K562 (cell line): ENCODE measurements around the gene LAMA5. TPM values are rescaled to one million over a fixed set of nuclear protein-coding genes. Genes with fewer than 3 reads are reported as not detected.

ENCODE experiments used
- KAT8 ChIP-seq: fragments of 450-650 bp; IDR thresholded peaks from 2 replicates; pipeline ENCODE4 v1.6.1; 2016; ENCODE audit warnings: low read depth, mild to moderate bottlenecking
- polyA plus RNA-seq, 8 experiments: library from polyadenylated mRNA; depleted of rRNA in 4 of 8; stranded (reverse) in 5 of 8; unstranded in 3 of 8; fragments of >200 nt; fragmentation: Nextera tagmentation in 2 of 8; fragmentation: Illumina TruSeq in 1 of 8; extraction: Ambion mirVana in 2 of 8; extraction: Trizol in 1 of 8; gene quantifications; 2 replicates each; pipeline versions ENCODE4 v1.2.1 to v1.2.3, GENCODE V29; 2011 to 2014; ENCODE audit warnings: inconsistent platforms in 1 of 8, missing spikeins in 1 of 8
- total RNA-seq, 7 experiments: library from RNA; depleted of rRNA in 6 of 7; stranded (reverse); fragments of >200 nt in 6 of 7; fragmentation: Illumina TruSeq in 2 of 7; extraction: Trizol in 2 of 7; gene quantifications; 2 replicates each; pipeline versions ENCODE4 v1.2.1 to v1.2.3, GENCODE V29; 2011 to 2021; ENCODE audit warnings: low replicate concordance in 1 of 7
- TF ChIP-seq, protein P1 (sequence below): sonication (generic); formaldehyde crosslinking; IDR thresholded peaks from 2 replicates; pipeline ENCODE4 v1.8.1; 2023; ENCODE audit warnings: missing genetic modification reagents, mild to moderate bottlenecking, borderline replicate concordance
- TF ChIP-seq, protein P2 (sequence below): fragments of 250-450 bp; sonication (Bioruptor Pico); IDR thresholded peaks from 2 replicates; pipeline ENCODE4 v1.4.0; 2020

LAMA5 gene
- total and polyA plus RNA-seq, 9 of the 15 experiments (the other 6 are each of a cell fraction or from before 2014, with no cell fraction given): 0.31 to 101 (median 7.8) TPM

- TF ChIP-seq, protein P1, sequence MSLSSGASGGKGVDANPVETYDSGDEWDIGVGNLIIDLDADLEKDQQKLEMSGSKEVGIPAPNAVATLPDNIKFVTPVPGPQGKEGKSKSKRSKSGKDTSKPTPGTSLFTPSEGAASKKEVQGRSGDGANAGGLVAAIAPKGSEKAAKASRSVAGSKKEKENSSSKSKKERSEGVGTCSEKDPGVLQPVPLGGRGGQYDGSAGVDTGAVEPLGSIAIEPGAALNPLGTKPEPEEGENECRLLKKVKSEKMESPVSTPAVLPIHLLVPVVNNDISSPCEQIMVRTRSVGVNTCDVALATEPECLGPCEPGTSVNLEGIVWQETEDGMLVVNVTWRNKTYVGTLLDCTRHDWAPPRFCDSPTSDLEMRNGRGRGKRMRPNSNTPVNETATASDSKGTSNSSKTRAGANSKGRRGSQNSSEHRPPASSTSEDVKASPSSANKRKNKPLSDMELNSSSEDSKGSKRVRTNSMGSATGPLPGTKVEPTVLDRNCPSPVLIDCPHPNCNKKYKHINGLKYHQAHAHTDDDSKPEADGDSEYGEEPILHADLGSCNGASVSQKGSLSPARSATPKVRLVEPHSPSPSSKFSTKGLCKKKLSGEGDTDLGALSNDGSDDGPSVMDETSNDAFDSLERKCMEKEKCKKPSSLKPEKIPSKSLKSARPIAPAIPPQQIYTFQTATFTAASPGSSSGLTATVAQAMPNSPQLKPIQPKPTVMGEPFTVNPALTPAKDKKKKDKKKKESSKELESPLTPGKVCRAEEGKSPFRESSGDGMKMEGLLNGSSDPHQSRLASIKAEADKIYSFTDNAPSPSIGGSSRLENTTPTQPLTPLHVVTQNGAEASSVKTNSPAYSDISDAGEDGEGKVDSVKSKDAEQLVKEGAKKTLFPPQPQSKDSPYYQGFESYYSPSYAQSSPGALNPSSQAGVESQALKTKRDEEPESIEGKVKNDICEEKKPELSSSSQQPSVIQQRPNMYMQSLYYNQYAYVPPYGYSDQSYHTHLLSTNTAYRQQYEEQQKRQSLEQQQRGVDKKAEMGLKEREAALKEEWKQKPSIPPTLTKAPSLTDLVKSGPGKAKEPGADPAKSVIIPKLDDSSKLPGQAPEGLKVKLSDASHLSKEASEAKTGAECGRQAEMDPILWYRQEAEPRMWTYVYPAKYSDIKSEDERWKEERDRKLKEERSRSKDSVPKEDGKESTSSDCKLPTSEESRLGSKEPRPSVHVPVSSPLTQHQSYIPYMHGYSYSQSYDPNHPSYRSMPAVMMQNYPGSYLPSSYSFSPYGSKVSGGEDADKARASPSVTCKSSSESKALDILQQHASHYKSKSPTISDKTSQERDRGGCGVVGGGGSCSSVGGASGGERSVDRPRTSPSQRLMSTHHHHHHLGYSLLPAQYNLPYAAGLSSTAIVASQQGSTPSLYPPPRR (CRISPR knock-in tag): no peak
- TF ChIP-seq, protein P2, sequence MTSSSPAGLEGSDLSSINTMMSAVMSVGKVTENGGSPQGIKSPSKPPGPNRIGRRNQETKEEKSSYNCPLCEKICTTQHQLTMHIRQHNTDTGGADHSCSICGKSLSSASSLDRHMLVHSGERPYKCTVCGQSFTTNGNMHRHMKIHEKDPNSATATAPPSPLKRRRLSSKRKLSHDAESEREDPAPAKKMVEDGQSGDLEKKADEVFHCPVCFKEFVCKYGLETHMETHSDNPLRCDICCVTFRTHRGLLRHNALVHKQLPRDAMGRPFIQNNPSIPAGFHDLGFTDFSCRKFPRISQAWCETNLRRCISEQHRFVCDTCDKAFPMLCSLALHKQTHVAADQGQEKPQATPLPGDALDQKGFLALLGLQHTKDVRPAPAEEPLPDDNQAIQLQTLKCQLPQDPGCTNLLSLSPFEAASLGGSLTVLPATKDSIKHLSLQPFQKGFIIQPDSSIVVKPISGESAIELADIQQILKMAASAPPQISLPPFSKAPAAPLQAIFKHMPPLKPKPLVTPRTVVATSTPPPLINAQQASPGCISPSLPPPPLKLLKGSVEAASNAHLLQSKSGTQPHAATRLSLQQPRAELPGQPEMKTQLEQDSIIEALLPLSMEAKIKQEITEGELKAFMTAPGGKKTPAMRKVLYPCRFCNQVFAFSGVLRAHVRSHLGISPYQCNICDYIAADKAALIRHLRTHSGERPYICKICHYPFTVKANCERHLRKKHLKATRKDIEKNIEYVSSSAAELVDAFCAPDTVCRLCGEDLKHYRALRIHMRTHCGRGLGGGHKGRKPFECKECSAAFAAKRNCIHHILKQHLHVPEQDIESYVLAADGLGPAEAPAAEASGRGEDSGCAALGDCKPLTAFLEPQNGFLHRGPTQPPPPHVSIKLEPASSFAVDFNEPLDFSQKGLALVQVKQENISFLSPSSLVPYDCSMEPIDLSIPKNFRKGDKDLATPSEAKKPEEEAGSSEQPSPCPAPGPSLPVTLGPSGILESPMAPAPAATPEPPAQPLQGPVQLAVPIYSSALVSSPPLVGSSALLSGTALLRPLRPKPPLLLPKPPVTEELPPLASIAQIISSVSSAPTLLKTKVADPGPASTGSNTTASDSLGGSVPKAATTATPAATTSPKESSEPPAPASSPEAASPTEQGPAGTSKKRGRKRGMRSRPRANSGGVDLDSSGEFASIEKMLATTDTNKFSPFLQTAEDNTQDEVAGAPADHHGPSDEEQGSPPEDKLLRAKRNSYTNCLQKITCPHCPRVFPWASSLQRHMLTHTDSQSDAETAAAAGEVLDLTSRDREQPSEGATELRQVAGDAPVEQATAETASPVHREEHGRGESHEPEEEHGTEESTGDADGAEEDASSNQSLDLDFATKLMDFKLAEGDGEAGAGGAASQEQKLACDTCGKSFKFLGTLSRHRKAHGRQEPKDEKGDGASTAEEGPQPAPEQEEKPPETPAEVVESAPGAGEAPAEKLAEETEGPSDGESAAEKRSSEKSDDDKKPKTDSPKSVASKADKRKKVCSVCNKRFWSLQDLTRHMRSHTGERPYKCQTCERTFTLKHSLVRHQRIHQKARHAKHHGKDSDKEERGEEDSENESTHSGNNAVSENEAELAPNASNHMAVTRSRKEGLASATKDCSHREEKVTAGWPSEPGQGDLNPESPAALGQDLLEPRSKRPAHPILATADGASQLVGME (CRISPR knock-in tag): no peak
- no peak for TF ChIP-seq KAT8
Measured at GRCh38 chr20:62363920-62364851, 2.9 kb downstream of the LAMA5 start (continued).
